ENCODE data around the gene SHISA9. TPM values are rescaled to one million over a fixed set of nuclear protein-coding genes. Genes with fewer than 3 reads are reported as not detected.

The SHISA9 gene
- total RNA-seq, 1 donor from 2014 or later, result not detected

DNA sequence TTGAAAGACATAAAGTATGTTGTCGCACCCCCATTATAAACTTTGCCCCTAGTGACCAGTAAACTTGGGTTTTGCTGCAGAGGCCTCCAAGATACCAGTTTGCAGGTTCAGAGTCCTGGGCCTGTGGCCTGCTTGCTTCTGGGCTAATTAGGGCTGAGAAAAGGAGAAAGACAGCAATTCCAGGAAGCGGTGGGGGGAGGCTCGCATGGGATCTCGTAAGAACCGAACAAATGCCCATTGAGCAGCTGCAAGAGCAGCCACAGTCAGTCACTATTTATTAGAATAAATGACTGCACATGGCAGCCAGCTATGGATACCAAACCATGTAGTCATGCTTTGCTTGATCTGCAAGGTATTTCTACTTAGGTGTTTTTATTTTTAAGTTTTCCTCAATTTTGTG lies 4.9 kb downstream of the SHISA9 start:
- intact Hi-C loops (cut with DNase I), result no loop called here
- H3K4me3 ChIP-seq, result no peak overlapping the region
- TF ChIP-seq, protein P1, sequence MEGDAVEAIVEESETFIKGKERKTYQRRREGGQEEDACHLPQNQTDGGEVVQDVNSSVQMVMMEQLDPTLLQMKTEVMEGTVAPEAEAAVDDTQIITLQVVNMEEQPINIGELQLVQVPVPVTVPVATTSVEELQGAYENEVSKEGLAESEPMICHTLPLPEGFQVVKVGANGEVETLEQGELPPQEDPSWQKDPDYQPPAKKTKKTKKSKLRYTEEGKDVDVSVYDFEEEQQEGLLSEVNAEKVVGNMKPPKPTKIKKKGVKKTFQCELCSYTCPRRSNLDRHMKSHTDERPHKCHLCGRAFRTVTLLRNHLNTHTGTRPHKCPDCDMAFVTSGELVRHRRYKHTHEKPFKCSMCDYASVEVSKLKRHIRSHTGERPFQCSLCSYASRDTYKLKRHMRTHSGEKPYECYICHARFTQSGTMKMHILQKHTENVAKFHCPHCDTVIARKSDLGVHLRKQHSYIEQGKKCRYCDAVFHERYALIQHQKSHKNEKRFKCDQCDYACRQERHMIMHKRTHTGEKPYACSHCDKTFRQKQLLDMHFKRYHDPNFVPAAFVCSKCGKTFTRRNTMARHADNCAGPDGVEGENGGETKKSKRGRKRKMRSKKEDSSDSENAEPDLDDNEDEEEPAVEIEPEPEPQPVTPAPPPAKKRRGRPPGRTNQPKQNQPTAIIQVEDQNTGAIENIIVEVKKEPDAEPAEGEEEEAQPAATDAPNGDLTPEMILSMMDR (IDR thresholded peaks at IDR 0.05), result no peak
- no peaks in the 10 kb centered on the region for H3K4me1 ChIP-seq
- no peaks in the 10 kb centered on the region for H3K36me3 ChIP-seq
- no peak for DNase-seq
- H3K27ac ChIP-seq, result no peak overlapping the region
- H3K27me3 ChIP-seq, result peaks cover 53% of the 10 kb centered on the region
- no peaks in the 10 kb centered on the region for H3K9me3 ChIP-seq
- ATAC-seq, result no peak

DNA sequence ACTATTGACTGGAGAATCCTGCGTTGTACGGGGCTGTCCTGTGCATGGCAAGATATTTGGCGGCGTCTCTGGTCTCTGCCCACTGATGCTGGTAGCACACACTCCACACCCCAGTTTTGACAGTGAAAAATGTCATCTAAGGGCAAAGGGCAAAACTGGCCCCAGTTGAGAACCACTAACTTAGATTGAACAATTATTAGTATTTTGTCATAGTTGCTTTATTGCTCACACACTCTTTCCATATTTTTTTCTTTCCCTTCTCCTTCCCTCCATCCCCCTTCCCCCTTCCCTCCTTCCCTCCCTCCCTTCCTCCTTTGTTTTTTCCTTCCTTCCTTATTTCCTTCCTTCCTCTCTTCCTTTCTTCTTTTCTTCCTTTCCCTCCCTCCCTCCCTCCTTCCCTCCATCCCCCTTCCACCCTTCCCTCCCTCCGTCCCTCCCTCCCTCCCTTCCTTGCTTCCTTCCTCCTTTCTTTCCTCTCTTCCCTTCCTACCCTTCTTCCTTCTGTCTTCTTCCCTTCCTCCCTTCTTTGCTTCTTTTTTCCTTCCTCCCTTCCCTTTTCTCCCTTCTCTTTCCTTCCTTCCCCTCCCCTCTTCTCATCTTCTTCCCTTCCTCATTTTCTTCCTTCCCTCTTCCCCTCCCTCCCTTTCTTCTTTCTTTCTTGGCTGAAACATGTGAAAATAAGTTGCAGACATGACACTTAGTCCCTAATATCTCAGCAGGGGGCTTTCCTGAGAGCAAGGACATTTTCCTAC lies 5.5 kb downstream of the SHISA9 start:
- Histone ChIP-seq H3K36me3 (no peaks in the 10 kb centered on the region), H3K9me3 (no peaks in the 10 kb centered on the region), H3K4me3 (no peak overlapping the region), H3K4me1 (no peaks in the 10 kb centered on the region), H3K27ac (no peak overlapping the region), H3K27me3 (peaks cover 53% of the 10 kb centered on the region)
- DNase-seq (no peak), ATAC-seq (no peak)
- intact Hi-C loops (cut with DNase I), result no loop called here
- TF ChIP-seq, protein P1 (IDR thresholded peaks at IDR 0.05), result no peak

DNA sequence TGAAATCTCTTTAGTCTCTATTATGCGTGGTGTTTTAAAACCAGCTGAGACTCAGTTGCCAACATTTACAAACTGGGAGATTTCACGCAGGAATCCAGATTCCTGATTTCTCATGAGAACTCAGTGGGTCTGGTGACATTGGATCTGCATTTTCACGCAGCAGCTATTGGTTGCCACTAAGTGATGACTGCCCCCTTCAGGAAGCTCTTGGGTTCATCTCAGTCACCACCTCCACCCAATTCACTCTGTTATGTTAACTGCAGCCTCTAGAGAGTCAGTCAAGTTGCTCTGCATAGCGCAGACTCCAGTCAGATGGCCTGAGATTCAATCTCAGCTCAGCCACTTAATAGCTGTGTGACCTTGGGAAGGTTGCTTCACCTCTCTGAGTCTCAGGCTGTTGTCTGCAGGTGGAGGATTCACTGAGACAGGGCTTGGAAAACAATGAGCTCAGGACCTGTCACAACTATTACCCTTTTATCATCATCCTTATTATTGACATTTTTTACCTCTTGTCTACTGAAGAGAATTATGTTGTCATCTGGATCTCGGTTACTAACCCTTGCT lies 6.4 kb downstream of the SHISA9 start:
- Histone ChIP-seq H3K36me3 (no peaks in the 10 kb centered on the region), H3K27me3 (peaks cover 45% of the 10 kb centered on the region), H3K9me3 (no peaks in the 10 kb centered on the region), H3K27ac (no peak overlapping the region), H3K4me1 (no peaks in the 10 kb centered on the region), H3K4me3 (no peak overlapping the region)
- TF ChIP-seq, protein P1 (IDR thresholded peaks at IDR 0.05), result no peak
- ATAC-seq (no peak), DNase-seq (no peak)
- intact Hi-C loops (cut with DNase I), result no loop called here

DNA sequence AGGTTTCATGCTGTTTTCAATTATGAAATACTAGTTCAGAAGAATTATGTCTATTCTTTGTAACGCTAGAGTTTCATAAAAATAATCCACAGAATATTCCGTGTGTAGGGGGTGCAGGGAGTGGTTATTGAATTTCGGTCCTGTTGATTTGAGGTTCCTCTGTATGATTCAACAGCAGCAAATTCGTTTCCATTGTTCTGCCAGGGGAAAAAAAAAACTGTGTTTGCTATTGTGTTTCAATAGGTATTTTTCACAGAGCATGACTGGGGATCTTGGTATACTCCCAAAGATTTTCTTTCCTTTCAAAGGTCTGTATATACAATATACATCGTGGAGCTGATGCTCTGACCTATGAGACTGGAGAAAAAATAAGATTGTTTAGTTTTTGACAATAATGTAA lies 15.8 kb downstream of the SHISA9 start:
- no peak for ATAC-seq
- H3K27ac ChIP-seq, result no peak overlapping the region
- no peaks in the 10 kb centered on the region for H3K36me3 ChIP-seq
- no peak overlapping the region for H3K4me3 ChIP-seq
- H3K9me3 ChIP-seq, result no peaks in the 10 kb centered on the region
- H3K4me1 ChIP-seq, result no peaks in the 10 kb centered on the region
- TF ChIP-seq, protein P1 (IDR thresholded peaks at IDR 0.05), result no peak
- DNase-seq, result no peak
- peaks cover 8% of the 10 kb centered on the region for H3K27me3 ChIP-seq
- intact Hi-C loops (cut with DNase I), result no loop called here

DNA sequence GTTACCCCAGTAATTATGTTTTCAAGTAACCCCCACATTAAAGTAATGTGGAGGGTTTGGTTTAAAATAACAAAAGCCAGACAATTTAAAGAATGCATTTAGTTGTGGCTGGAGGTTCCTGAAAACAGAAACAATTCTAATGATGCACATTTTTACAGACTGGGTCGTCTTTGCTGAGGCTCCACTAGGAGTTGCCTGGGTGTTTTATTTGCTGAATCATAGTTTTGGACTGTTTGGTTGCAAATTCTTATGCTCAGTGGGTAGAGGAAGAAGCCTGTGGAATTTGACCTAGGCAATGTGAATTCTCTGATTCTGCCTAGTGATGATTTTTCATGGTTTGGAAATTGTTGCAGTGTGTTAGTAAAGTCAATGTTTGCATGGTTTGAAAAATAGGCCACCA lies 16.3 kb downstream of the SHISA9 start:
- H3K36me3 ChIP-seq, result no peaks in the 10 kb centered on the region
- TF ChIP-seq, protein P1 (IDR thresholded peaks at IDR 0.05), result no peak
- H3K27ac ChIP-seq, result no peak overlapping the region
- ATAC-seq (no peak), DNase-seq (no peak)
- no peaks in the 10 kb centered on the region for H3K4me1 ChIP-seq
- no peaks in the 10 kb centered on the region for H3K9me3 ChIP-seq
- peaks cover 8% of the 10 kb centered on the region for H3K27me3 ChIP-seq
- no peak overlapping the region for H3K4me3 ChIP-seq
- intact Hi-C loops (cut with DNase I), result no loop called here

Data from upper lobe of right lung (tissue), 1 donor.